Testis (tissue), 2 donors: ENCODE results near the gene CWC15.

ENCODE experiments used
- POLR2A ChIP-seq: fragments of 450-650 bp; IDR thresholded peaks from one replicate; pipeline ENCODE4 v1.6.1; 2017; ENCODE audit warnings: antibody characterized with exemption, mild to moderate bottlenecking, moderate library complexity
- TF ChIP-seq, protein P1 (sequence below), 3 experiments: fragments of 450-650 bp in 2 of 3; fragments of 200-600 bp in 1 of 3; sonication (generic) in 1 of 3; IDR thresholded peaks; one replicate each; pipeline ENCODE4 v1.5.1; 2016 to 2019; ENCODE audit warnings: antibody characterized with exemption in 3 of 3, mild to moderate bottlenecking in 2 of 3, moderate library complexity in 1 of 3

DNA sequence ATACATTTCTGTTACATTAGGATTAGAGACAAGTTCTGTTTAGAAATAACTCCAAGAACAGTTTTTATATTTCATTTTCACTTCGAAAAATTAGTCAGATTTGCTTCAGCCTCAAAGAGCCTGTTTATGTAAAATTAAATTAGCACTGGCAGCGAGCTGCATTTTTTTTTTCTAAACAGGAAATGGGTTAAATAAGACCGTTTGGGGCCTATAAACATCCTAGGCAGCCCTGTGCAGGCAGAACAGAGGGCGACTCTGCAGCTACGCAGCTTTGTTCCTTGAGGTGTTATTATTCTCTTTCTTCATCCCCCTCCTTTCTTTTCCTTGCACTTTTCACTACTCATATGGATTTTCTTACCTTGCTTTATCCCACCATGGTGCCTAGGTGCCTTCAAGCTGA is 48.7 kb downstream of the CWC15 start:
- TF ChIP-seq, protein P1, sequence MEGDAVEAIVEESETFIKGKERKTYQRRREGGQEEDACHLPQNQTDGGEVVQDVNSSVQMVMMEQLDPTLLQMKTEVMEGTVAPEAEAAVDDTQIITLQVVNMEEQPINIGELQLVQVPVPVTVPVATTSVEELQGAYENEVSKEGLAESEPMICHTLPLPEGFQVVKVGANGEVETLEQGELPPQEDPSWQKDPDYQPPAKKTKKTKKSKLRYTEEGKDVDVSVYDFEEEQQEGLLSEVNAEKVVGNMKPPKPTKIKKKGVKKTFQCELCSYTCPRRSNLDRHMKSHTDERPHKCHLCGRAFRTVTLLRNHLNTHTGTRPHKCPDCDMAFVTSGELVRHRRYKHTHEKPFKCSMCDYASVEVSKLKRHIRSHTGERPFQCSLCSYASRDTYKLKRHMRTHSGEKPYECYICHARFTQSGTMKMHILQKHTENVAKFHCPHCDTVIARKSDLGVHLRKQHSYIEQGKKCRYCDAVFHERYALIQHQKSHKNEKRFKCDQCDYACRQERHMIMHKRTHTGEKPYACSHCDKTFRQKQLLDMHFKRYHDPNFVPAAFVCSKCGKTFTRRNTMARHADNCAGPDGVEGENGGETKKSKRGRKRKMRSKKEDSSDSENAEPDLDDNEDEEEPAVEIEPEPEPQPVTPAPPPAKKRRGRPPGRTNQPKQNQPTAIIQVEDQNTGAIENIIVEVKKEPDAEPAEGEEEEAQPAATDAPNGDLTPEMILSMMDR (IDR thresholded peaks at IDR 0.05), result no peak
- no peak for TF ChIP-seq POLR2A
